Ishikawa (cell line): ENCODE results near the gene GTF2H4.

Experiments used
- CEBPB ChIP-seq: IDR thresholded peaks from 2 replicates; pipeline ENCODE4 v1.6.1; 2012
- CREB1 ChIP-seq: IDR thresholded peaks from 2 replicates; pipeline ENCODE4 v1.6.1; 2012; ENCODE audit warnings: low read depth
- EGR1 ChIP-seq: IDR thresholded peaks from 2 replicates; pipeline ENCODE4 v1.6.1; 2012
- EP300 ChIP-seq: IDR thresholded peaks from 2 replicates; pipeline ENCODE4 v1.6.1; 2012; ENCODE audit warnings: borderline replicate concordance
- FOXM1 ChIP-seq: IDR thresholded peaks from 2 replicates; pipeline ENCODE4 v1.6.1; 2012; ENCODE audit warnings: low read depth, borderline replicate concordance
- MAX ChIP-seq: IDR thresholded peaks from 2 replicates; pipeline ENCODE4 v1.6.1; 2012
- NFIC ChIP-seq: IDR thresholded peaks from 2 replicates; pipeline ENCODE4 v1.6.1; 2012
- RAD21 ChIP-seq: IDR thresholded peaks from 2 replicates; pipeline ENCODE4 v1.6.1; 2012; ENCODE audit warnings: low read depth
- REST ChIP-seq: IDR thresholded peaks from 2 replicates; pipeline ENCODE4 v1.6.1; 2012; ENCODE audit warnings: low read depth, mild to moderate bottlenecking
- TAF1 ChIP-seq: IDR thresholded peaks from 2 replicates; pipeline ENCODE4 v1.6.1; 2012; ENCODE audit warnings: low read depth, mild to moderate bottlenecking
- TCF12 ChIP-seq: IDR thresholded peaks from 2 replicates; pipeline ENCODE4 v1.6.1; 2012; ENCODE audit warnings: low read depth
- TEAD4 ChIP-seq: IDR thresholded peaks from 2 replicates; pipeline ENCODE4 v1.6.1; 2012
- USF1 ChIP-seq: IDR thresholded peaks from 2 replicates; pipeline ENCODE4 v1.6.1; 2012
- YY1 ChIP-seq: IDR thresholded peaks from 2 replicates; pipeline ENCODE4 v1.6.1; 2012; ENCODE audit warnings: low read depth
- ZBTB7A ChIP-seq: IDR thresholded peaks from 2 replicates; pipeline ENCODE4 v1.6.1; 2012; ENCODE audit warnings: low read depth

The GTF2H4 gene

DNA sequence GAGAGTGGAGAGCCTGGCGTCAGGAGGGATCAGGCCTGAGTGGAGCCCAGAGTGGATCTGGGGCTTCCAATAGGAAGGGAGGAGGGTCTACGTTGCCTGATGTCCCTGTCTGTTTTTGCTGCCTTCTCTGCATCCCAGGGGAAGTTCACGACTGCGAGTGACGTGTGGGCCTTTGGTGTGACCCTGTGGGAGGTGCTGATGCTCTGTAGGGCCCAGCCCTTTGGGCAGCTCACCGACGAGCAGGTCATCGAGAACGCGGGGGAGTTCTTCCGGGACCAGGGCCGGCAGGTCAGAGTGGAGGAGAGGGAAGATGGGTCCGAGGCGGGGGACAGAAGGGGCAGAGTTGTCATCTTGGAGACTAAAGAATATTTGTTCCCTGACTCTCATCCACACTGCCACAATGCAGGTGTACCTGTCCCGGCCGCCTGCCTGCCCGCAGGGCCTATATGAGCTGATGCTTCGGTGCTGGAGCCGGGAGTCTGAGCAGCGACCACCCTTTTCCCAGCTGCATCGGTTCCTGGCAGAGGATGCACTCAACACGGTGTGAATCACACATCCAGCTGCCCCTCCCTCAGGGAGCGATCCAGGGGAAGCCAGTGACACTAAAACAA, 9.2 kb upstream of the GTF2H4 start:
- TF ChIP-seq EGR1 (no peak), NFIC (no peak), USF1 (no peak), TEAD4 (no peak), YY1 (no peak), CREB1 (no peak), EP300 (no peak), CEBPB (no peak)

- TF ChIP-seq TEAD4 (no peak), CEBPB (no peak), MAX (no peak), YY1 (no peak), USF1 (no peak), NFIC (no peak), ZBTB7A (no peak), CREB1 (no peak), EGR1 (no peak), EP300 (no peak), REST (no peak), RAD21 (no peak), TAF1 (no peak), TCF12 (no peak), FOXM1 (no peak)
These were observed 7.1 kb upstream of the GTF2H4 start for GRCh38 chr6:30900863-30901417.

DNA sequence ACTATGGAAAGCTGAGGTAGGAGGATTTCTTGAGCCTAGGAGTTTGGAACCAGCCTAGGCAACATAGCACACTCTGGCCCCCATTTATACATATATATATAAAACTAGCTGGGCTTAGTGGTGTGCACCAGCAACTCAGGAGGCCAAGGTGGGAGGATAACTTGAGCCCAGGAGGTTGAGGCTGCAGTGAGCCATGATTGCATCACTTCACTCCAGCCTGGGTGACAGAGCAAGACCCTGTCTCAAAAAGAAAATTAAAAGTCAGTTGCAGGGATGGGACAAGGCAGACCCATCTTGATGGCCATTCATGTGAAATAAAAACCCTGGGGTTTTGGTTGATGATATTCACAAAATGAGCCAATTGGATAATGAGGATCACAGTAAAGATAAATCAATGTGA, 6.6 kb upstream of the GTF2H4 start:
- no peak for TF ChIP-seq TEAD4
- TF ChIP-seq REST = no peak
- no peak for TF ChIP-seq FOXM1
- TF ChIP-seq EP300 = no peak
- no peak for TF ChIP-seq YY1
- TF ChIP-seq USF1 = no peak

- TF ChIP-seq MAX = peak; percentile 51; the same call in 1 of the 2 replicates
- TF ChIP-seq YY1 = no peak
- TF ChIP-seq EP300 = no peak
- TF ChIP-seq USF1 = peak; percentile 71
These were observed 5.3 kb upstream of the GTF2H4 start for GRCh38 chr6:30902709-30903108.

GRCh38 chr6:30903236-30903635, 4.8 kb upstream of the GTF2H4 start:
- TF ChIP-seq YY1 = no peak
- no peak for TF ChIP-seq FOXM1
- TF ChIP-seq CREB1 = no peak
- TF ChIP-seq EP300 = no peak

- TF ChIP-seq ZBTB7A (no peak), RAD21 (no peak), USF1 (no peak)
These were observed 693 bp downstream of the GTF2H4 start for GRCh38 chr6:30908700-30909099.
